ENCODE measurements around the gene IMMP2L. TPM values are rescaled to one million over a fixed set of nuclear protein-coding genes. Genes with fewer than 3 reads are reported as not detected.

The IMMP2L gene
- total and polyA plus RNA-seq, 2 of the 8 experiments (the other 6 are each of a cell fraction or from before 2014, with no cell fraction given), result 2.3 to 10.1 TPM

DNA sequence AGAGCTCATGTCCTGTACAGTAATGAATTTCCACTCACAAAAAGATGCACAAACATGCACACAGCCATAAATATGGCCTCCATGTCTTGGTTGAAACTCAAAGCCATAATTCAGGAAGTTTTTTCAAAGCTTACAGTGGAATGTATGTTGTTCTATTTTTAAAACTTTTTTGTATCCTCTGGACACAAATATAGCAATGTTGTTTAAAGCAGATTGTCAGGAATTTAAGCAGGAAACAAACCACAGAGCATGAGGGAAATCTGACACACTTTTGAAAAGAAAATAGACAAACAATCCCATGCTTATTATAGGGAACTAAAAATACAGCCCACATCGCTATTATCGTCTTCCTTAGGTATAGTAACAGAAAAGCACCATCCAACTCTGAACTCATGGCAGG is 449.9 kb downstream of the IMMP2L start:
- no peaks in the 10 kb centered on the region for H3K27me3 ChIP-seq (replicated peaks in 1 of 4; ENCODE audit: control insufficient read depth in 3 of 4, extremely low read depth in 1 of 4, insufficient read depth in 3 of 4, low read length in 3 of 4)
- ChIA-PET CTCF (ENCODE audit: partially characterized antibody) (interaction anchor here (0.7 to 1.7 kb wide), 3 partner anchors 13 to 317 kb away, joined by 5 to 6 read pairs (median 5); no protein-coding TSS in a partner anchor), POLR2A (ENCODE audit: partially characterized antibody) (no interaction called here)
- whole genome bisulfite sequencing, 2 experiments (ENCODE audit: extremely low coverage in 1 of 2, insufficient coverage in 1 of 2, insufficient read length in 1 of 2, insufficient replicate concordance in 2 of 2, low coverage in 1 of 2, low lambda C conversion rate in 2 of 2, missing lambda C conversion rate in 1 of 2), result 95% methylated on average over 2 of the region's 2 CpGs; no CpG with 5 or more reads in 1 of the 2 experiments
- no peak overlapping the region for H4K8ac ChIP-seq (ENCODE audit: extremely low read depth, insufficient read depth, low read length)
- no peaks in the 10 kb centered on the region for H3K79me1 ChIP-seq (ENCODE audit: low read depth, low read length)
- H3K27ac ChIP-seq (ENCODE audit: low read depth, low read length), result no peak overlapping the region
- H3K56ac ChIP-seq (replicated peaks; ENCODE audit: insufficient read length, low read depth, low read length), result no peak overlapping the region
- DNase-seq (ENCODE audit: low read depth in 1 of 2, low spot score in 2 of 2), result no peak
- no peak overlapping the region for H4K91ac ChIP-seq (replicated peaks; ENCODE audit: insufficient read length, low read length)
- H3K9me3 ChIP-seq (ENCODE audit: insufficient read depth in 2 of 2, low read depth in 1 of 2, low read length in 1 of 2), result no peaks in the 10 kb centered on the region
- no peaks in the 10 kb centered on the region for H3K4me1 ChIP-seq (replicated peaks in 1 of 4; ENCODE audit: control insufficient read depth in 3 of 4, insufficient read depth in 4 of 4, low read length in 3 of 4)
- FAIRE-seq, result no peak
- H3K4ac ChIP-seq (replicated peaks; ENCODE audit: insufficient read length, low read depth, low read length), result no peak overlapping the region
- no peak overlapping the region for H3K18ac ChIP-seq (ENCODE audit: extremely low read depth, low read length)
- no peak for TF ChIP-seq SP2 (IDR thresholded peaks at IDR 0.05; ENCODE audit: low read length)
- no peak for TF ChIP-seq SUZ12 (IDR thresholded peaks at IDR 0.05; ENCODE audit: low read length)
- no peak for TF ChIP-seq SP4 (IDR thresholded peaks at IDR 0.05; ENCODE audit: low read length)
- TF ChIP-seq E2F6 (IDR thresholded peaks at IDR 0.05), result no peak
- no peak for TF ChIP-seq GTF2F1 (IDR thresholded peaks at IDR 0.05; ENCODE audit: borderline replicate concordance, low read depth, low read length)
- no peak for TF ChIP-seq GABPA (IDR thresholded peaks at IDR 0.05; ENCODE audit: borderline replicate concordance, insufficient read depth, low read length)
- TF ChIP-seq KDM4A (IDR thresholded peaks at IDR 0.05; ENCODE audit: low read depth, low read length, severe bottlenecking), result no peak
- TF ChIP-seq TCF12 (IDR thresholded peaks at IDR 0.05; ENCODE audit: low read depth, low read length), result no peak
- TF ChIP-seq RAD21 (IDR thresholded peaks at IDR 0.05 in 1 of 2, conservative IDR thresholded peaks at IDR 0.05 in 1 of 2; ENCODE audit: low read depth in 2 of 2, low read length in 2 of 2), result no peak
- H3K4me2 ChIP-seq (ENCODE audit: insufficient read depth in 1 of 2, low read depth in 2 of 2, low read length in 2 of 2), result no peak overlapping the region
- no peak overlapping the region for H3K4me3 ChIP-seq (ENCODE audit: extremely low read depth in 1 of 4, insufficient read depth in 2 of 4, low read depth in 3 of 4, low read length in 4 of 4)
- H2BK15ac ChIP-seq (ENCODE audit: low read length), result no peak overlapping the region
- H3K14ac ChIP-seq (ENCODE audit: insufficient read length), result no peak overlapping the region
- H2BK20ac ChIP-seq (ENCODE audit: low read length), result no peak overlapping the region
- H3K9ac ChIP-seq (replicated peaks in 1 of 4; ENCODE audit: extremely low read depth in 1 of 4, low read depth in 3 of 4, low read length in 3 of 4), result no peak overlapping the region
- H3K36me3 ChIP-seq (ENCODE audit: control insufficient read depth in 2 of 4, insufficient read depth in 4 of 4, low read length in 3 of 4), result no peaks in the 10 kb centered on the region
- no peak overlapping the region for H2BK5ac ChIP-seq (ENCODE audit: low read depth, low read length)
- no peaks in the 10 kb centered on the region for H4K20me1 ChIP-seq (replicated peaks in 1 of 2; ENCODE audit: control insufficient read depth in 1 of 2, insufficient read depth in 2 of 2, low read length in 2 of 2)
- no peak overlapping the region for H2AFZ ChIP-seq (ENCODE audit: low read length)
- H3K23ac ChIP-seq (ENCODE audit: insufficient read length), result no peak overlapping the region
- no peaks in the 10 kb centered on the region for H3K23me2 ChIP-seq (ENCODE audit: low read depth, low read length)
- H4K5ac ChIP-seq (ENCODE audit: insufficient read length, low read depth, low read length), result no peak overlapping the region
- H2BK12ac ChIP-seq (ENCODE audit: low read depth, low read length), result no peak overlapping the region
- no peak overlapping the region for H2AK5ac ChIP-seq (ENCODE audit: low read depth, low read length)
- no peak overlapping the region for H2BK120ac ChIP-seq (replicated peaks; ENCODE audit: low read depth, low read length)
- H3K79me2 ChIP-seq (ENCODE audit: control insufficient read depth in 1 of 2, insufficient read depth in 2 of 2, low read length in 2 of 2), result no peaks in the 10 kb centered on the region

Measured in H1 (cell line).